GM12892 (cell line): ENCODE results near the gene GALNTL6.

Experiments used
- POLR2A ChIP-seq: IDR thresholded peaks from 2 replicates; pipeline ENCODE4 v1.6.1; 2011; ENCODE audit warnings: low read depth, low read length, control low read depth
- POLR2AphosphoS5 ChIP-seq: IDR thresholded peaks from 2 replicates; pipeline ENCODE4 v1.6.1; 2011; ENCODE audit warnings: low read depth, low read length, control low read depth
- TAF1 ChIP-seq: IDR thresholded peaks from 2 replicates; pipeline ENCODE4 v1.6.1; 2011; ENCODE audit warnings: low read depth, mild to moderate bottlenecking, control low read depth, low read length, borderline replicate concordance

DNA sequence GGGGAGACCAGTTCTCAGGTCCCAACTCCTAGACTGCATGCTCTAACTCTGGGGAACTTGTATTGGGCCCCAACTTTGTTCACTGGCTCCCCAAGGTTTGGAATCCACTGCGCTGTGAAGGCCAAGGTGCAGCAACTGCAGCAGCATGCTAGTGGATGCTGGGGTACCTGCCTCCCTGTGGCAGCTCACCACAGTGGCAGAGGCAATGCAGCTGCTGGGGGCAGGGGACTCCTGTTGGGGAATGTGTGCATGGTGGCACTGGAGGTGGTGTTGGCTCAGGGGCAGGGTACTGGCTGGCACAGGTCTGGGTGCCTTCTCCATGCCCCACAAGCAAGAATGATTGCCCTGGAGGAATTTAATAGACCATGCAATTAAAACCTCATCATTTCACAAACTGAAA lies 862.0 kb downstream of the GALNTL6 start:
- TF ChIP-seq TAF1 (no peak), POLR2A (no peak), POLR2AphosphoS5 (no peak)
